Brain pericyte (primary cell): ENCODE measurements around the gene LIPG.

ENCODE experiments used
- DNase-seq: peaks from one replicate; pipeline ENCODE4 v3.0.0-alpha.2; 2012; ENCODE audit warnings: low read depth, low spot score

Gene LIPG

GRCh38 chr18:49612515-49613033, 50.7 kb downstream of the LIPG start:
- DNase-seq = no peak

GRCh38 chr18:49613141-49613640, 51.3 kb downstream of the LIPG start:
- DNase-seq = no peak

- no peak for DNase-seq
Observed at GRCh38 chr18:49613641-49614151, 51.8 kb downstream of the LIPG start.

- no peak for DNase-seq
Observed at GRCh38 chr18:49616618-49617328, 54.9 kb downstream of the LIPG start.

GRCh38 chr18:49617329-49617695, 55.5 kb downstream of the LIPG start:
- no peak for DNase-seq

- no peak for DNase-seq
Observed at GRCh38 chr18:49617865-49618264, 56.0 kb downstream of the LIPG start.

- DNase-seq = no peak
Observed at GRCh38 chr18:49618742-49619681, 57.2 kb downstream of the LIPG start.

GRCh38 chr18:49619801-49620200, 57.9 kb downstream of the LIPG start:
- DNase-seq = no peak

- no peak for DNase-seq
Observed at GRCh38 chr18:49621301-49621700, 59.4 kb downstream of the LIPG start.

GRCh38 chr18:49621717-49622351, 60.0 kb downstream of the LIPG start:
- DNase-seq = no peak

- DNase-seq = no peak
Observed at GRCh38 chr18:49623571-49623970, 61.7 kb downstream of the LIPG start.

- DNase-seq = no peak
Observed at GRCh38 chr18:49625021-49625691, 63.3 kb downstream of the LIPG start.

- DNase-seq = no peak
Observed at GRCh38 chr18:49626842-49627467, 65.1 kb downstream of the LIPG start.

GRCh38 chr18:49628119-49628518, 66.3 kb downstream of the LIPG start:
- no peak for DNase-seq

GRCh38 chr18:49628881-49629795, 67.3 kb downstream of the LIPG start:
- DNase-seq = no peak

- DNase-seq = no peak
Observed at GRCh38 chr18:49630246-49630699, 68.4 kb downstream of the LIPG start.

- no peak for DNase-seq
Observed at GRCh38 chr18:49631146-49631866, 69.4 kb downstream of the LIPG start.

- DNase-seq = no peak
Observed at GRCh38 chr18:49632588-49632987, 70.7 kb downstream of the LIPG start.
